Colonic mucosa (tissue), 4 donors: ENCODE results near the gene KDM4C. TPM values are rescaled to one million over a fixed set of nuclear protein-coding genes. Genes with fewer than 3 reads are reported as not detected.
"Not testable (repeated sequence)": the region's sequence is repeated elsewhere in the genome, so short reads cannot be mapped to it uniquely, and the experiment has no call there.

Experiments used
- DNase-seq: peaks from one replicate; pipeline ENCODE4 v3.0.0-alpha.2; 2020
- H3K27ac ChIP-seq: fragments of 200-600 bp; one replicate; pipeline ENCODE4 v1.8.0; 2021
- H3K27me3 ChIP-seq: fragments of 200-600 bp; one replicate; pipeline ENCODE4 v1.8.0; 2021
- H3K36me3 ChIP-seq: fragments of 200-600 bp; one replicate; pipeline ENCODE4 v1.8.0; 2021
- H3K4me1 ChIP-seq: fragments of 200-600 bp; one replicate; pipeline ENCODE4 v1.8.0; 2021; ENCODE audit warnings: mild to moderate bottlenecking
- H3K4me3 ChIP-seq: fragments of 200-600 bp; one replicate; pipeline ENCODE4 v1.8.0; 2021
- H3K9ac ChIP-seq, 2 donors: one replicate each; pipeline ENCODE4 v1.7.0; 2013; ENCODE audit warnings: control low read depth in 2 of 2, low read depth in 2 of 2, low read length in 2 of 2
- H3K9me3 ChIP-seq: fragments of 200-600 bp; one replicate; pipeline ENCODE4 v1.8.0; 2021
- CTCF ChIP-seq: fragments of 200-600 bp; IDR thresholded peaks from one replicate; pipeline ENCODE4 v1.8.0; 2022; ENCODE audit warnings: antibody characterized with exemption, mild to moderate bottlenecking
- intact Hi-C: fragments of 100-400 bp; cut with DNase I; formaldehyde crosslinking; loops from one replicate; pipeline ENCODE4 v1.14.1; 2022
- total RNA-seq, 2 donors: library from RNA; stranded (reverse); fragmentation: NEBNext Ultra II Directional in 1 of 2; extraction: Animal tissue kit (Norgen Biotek cat#: 25700) in 1 of 2; gene quantifications; one replicate each; pipeline ENCODE4 v1.2.1, GENCODE V29; 2021
- donor health status: healthy.
- donor health status: DM: no; HTN: no; CAD: no.
- donor health status: DM: no; HTN: no; CAD: no.

Gene KDM4C
- total RNA-seq = 10 to 100 TPM; 37.3 to 42.0 TPM

GRCh38 chr9:6757456-6758247 lies at the start of gene KDM4C:
KDM4C (plus strand) TSS chr9:6757973; CDS start chr9:6792989, 35,016 bp downstream.
- H3K9ac ChIP-seq = peak within 1 kb of the TSS; percentile 85 to 91
- H3K36me3 ChIP-seq = no peaks in the 10 kb centered on the region
- H3K4me3 ChIP-seq = peak within 1 kb of the TSS; percentile 72
- no peaks in the 10 kb centered on the region for H3K27me3 ChIP-seq
- no peaks in the 10 kb centered on the region for H3K9me3 ChIP-seq
- intact Hi-C loops = loop anchor here (5.0 kb wide), 1 partner anchor 75 kb away; no protein-coding TSS in a partner anchor
- peak within 1 kb of the TSS; percentile 87 for H3K27ac ChIP-seq
- H3K4me1 ChIP-seq = no peaks in the 10 kb centered on the region
- no peak for TF ChIP-seq CTCF
- DNase-seq = peak; percentile 96

- Histone ChIP-seq H3K4me3 (no peak overlapping the region), H3K27me3 (no peaks in the 10 kb centered on the region), H3K36me3 (no peaks in the 10 kb centered on the region), H3K27ac (no peak overlapping the region), H3K9ac (no peak overlapping the region), H3K9me3 (no peaks in the 10 kb centered on the region), H3K4me1 (no peaks in the 10 kb centered on the region)
- DNase-seq = no peak
- intact Hi-C loops = no loop called here
- TF ChIP-seq CTCF = no peak
Observed at GRCh38 chr9:6708732-6709131, 49.0 kb upstream of the KDM4C start.

GRCh38 chr9:6711403-6711802 lies 46.4 kb upstream of the KDM4C start:
- no peaks in the 10 kb centered on the region for H3K9me3 ChIP-seq
- no peak for DNase-seq
- H3K27me3 ChIP-seq = no peaks in the 10 kb centered on the region
- intact Hi-C loops = no loop called here
- H3K9ac ChIP-seq = no peak overlapping the region
- H3K27ac ChIP-seq = no peak overlapping the region
- no peak overlapping the region for H3K4me3 ChIP-seq
- no peaks in the 10 kb centered on the region for H3K36me3 ChIP-seq
- TF ChIP-seq CTCF = no peak
- H3K4me1 ChIP-seq = no peaks in the 10 kb centered on the region

- Histone ChIP-seq H3K4me1 (no peaks in the 10 kb centered on the region), H3K27ac (no peak overlapping the region), H3K9ac (no peak overlapping the region), H3K36me3 (no peaks in the 10 kb centered on the region), H3K4me3 (no peak overlapping the region), H3K9me3 (no peaks in the 10 kb centered on the region), H3K27me3 (no peaks in the 10 kb centered on the region)
- intact Hi-C loops = no loop called here
- DNase-seq = no peak
- TF ChIP-seq CTCF = no peak
Observed at GRCh38 chr9:6712041-6712440, 45.7 kb upstream of the KDM4C start.

GRCh38 chr9:6714176-6714575 lies 43.6 kb upstream of the KDM4C start:
- H3K4me3 ChIP-seq = no peak overlapping the region
- no peak for TF ChIP-seq CTCF
- H3K9me3 ChIP-seq = no peaks in the 10 kb centered on the region
- H3K27ac ChIP-seq = no peak overlapping the region
- H3K27me3 ChIP-seq = no peaks in the 10 kb centered on the region
- DNase-seq = no peak
- H3K9ac ChIP-seq = no peak overlapping the region
- no peaks in the 10 kb centered on the region for H3K4me1 ChIP-seq
- intact Hi-C loops = no loop called here
- no peaks in the 10 kb centered on the region for H3K36me3 ChIP-seq

- DNase-seq = peak; percentile 26
- intact Hi-C loops, H3K27me3 ChIP-seq, H3K36me3 ChIP-seq, H3K4me1 ChIP-seq, H3K9me3 ChIP-seq: not testable (repeated sequence)
- H3K27ac ChIP-seq = peak overlapping the region; percentile 86
- H3K4me3 ChIP-seq = peak overlapping the region; percentile 47
- peak overlapping the region in 1 of 2 donors; percentile 75 for H3K9ac ChIP-seq
Observed at GRCh38 chr9:6715153-6715754, 42.5 kb upstream of the KDM4C start.
